Motor neuron (in vitro differentiated cells): Measurements from ENCODE around the gene DLGAP1. TPM values are rescaled to one million over a fixed set of nuclear protein-coding genes. Genes with fewer than 3 reads are reported as not detected.

Source experiments
- ATAC-seq, 8 experiments: fragments of 200-7000 bp; cut with Tn5 transposase; replicated peaks in 6 of 8; 2 replicates each; pipeline ENCODE4 v1.8.0; 2021; ENCODE audit warnings: mild to moderate bottlenecking in 8 of 8, moderate library complexity in 8 of 8
- H3K27ac ChIP-seq, 2 donors: fragments of 250-450 bp; sonication (Bioruptor Pico); 2 replicates each; pipeline ENCODE4 v1.9.0; 2021; ENCODE audit warnings: antibody characterized with exemption in 2 of 2, mild to moderate bottlenecking in 2 of 2, moderate library complexity in 1 of 2
- H3K4me1 ChIP-seq, 2 donors: fragments of 250-450 bp; sonication (Bioruptor Pico); replicated peaks in 1 of 2; 2 replicates each; pipeline ENCODE4 v1.6.1; 2021; ENCODE audit warnings: antibody characterized with exemption in 2 of 2, mild to moderate bottlenecking in 2 of 2, moderate library complexity in 1 of 2
- H3K4me3 ChIP-seq, 5 donors: fragments of 250-450 bp; sonication (Bioruptor Pico); 2 replicates each; pipeline ENCODE4 v1.9.0; 2021; ENCODE audit warnings: antibody characterized with exemption in 5 of 5, mild to moderate bottlenecking in 5 of 5, moderate library complexity in 4 of 5
- WGBS, 10 experiments: fragments of 450-650 bp; shearing (Covaris generic); methylation state at CpG; one replicate each; pipeline ENCODE4 v1.0.0; 2022; 5-methylcytosine and 5-hydroxymethylcytosine counted together
- in situ Hi-C, 9 experiments: fragments of 400-800 bp; cut with MboI; loops; one replicate each; pipeline ENCODE4 v1.15.0; 2021; ENCODE audit warnings: low sequenced_read_pairs in 9 of 9, low pct_unique_long_range_greater_than_20kb in 2 of 9; ENCODE audit not compliant: unreplicated experiment in 9 of 9
- total RNA-seq, 8 experiments: library from RNA; unstranded; fragments of 300-600 nt; gene quantifications; 2 replicates each; pipeline versions ENCODE4 v1.2.3 to v1.2.4, GENCODE V29; 2022

The DLGAP1 gene
- total RNA-seq, 8 experiments from 2014 or later, result 0.36 to 38.2 (median 16.6) TPM

DNA sequence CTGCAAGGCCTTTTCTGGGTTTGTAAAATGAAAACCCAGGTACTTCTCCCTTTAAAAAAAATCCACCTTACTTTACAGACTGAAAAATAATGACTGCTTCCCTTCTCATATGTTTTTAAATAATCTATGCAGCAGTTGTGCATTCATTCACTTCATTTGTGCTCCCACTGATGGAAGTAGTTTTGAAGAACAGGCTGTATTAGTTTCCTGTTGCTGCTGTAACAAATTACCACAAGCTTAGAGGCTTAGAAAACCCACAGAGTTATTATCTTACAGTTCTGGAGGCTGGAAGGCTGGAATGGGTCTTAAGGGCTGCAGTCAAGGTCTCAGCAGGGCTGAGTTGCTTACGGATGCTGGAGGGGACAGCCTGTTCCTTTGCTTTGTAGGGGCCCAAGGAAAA lies 670.2 kb downstream of the DLGAP1 start:
- 60 to 100% (median 82%) methylated on average over 1 of the region's 1 CpG; no CpG with 5 or more reads in 6 of the 10 experiments for WGBS, 10 experiments
- in situ Hi-C loops, result loop anchor here in 2 of 9 experiments (25.0 kb wide), 1 partner anchor 202 kb away; no protein-coding TSS in a partner anchor
- no peak overlapping the region for H3K4me3 ChIP-seq
- H3K4me1 ChIP-seq, result no peaks in the 10 kb centered on the region
- no peak overlapping the region for H3K27ac ChIP-seq
- ATAC-seq, result no peak

DNA sequence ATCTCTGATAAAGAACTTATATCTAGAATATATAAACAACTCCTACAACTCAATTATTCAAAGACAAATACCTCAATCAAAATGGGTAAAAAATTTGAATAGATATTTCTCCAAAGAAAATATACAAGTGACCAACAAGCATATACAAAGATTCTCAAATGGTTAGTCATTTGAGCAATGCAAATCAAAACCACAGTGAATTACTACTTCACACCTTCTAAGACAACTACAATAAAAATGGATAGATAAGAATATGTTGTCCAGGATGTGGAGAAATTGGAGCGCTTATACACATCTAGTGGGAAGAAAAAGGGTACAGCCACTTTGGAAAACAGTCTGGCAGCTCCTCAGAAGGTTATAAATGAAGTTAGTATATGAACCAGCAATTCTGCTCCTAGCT lies 672.2 kb downstream of the DLGAP1 start:
- no peak overlapping the region for H3K4me3 ChIP-seq
- WGBS, 10 experiments, result 58 to 100% (median 80%) methylated on average over 1 of the region's 1 CpG; no CpG with 5 or more reads in 3 of the 10 experiments
- in situ Hi-C loops, result loop anchor here in 2 of 9 experiments (25.0 kb wide), 1 partner anchor 204 kb away; no protein-coding TSS in a partner anchor
- peak in 2 of 8 experiments; percentile 27 to 39 for ATAC-seq
- H3K27ac ChIP-seq, result no peak overlapping the region
- no peaks in the 10 kb centered on the region for H3K4me1 ChIP-seq

DNA sequence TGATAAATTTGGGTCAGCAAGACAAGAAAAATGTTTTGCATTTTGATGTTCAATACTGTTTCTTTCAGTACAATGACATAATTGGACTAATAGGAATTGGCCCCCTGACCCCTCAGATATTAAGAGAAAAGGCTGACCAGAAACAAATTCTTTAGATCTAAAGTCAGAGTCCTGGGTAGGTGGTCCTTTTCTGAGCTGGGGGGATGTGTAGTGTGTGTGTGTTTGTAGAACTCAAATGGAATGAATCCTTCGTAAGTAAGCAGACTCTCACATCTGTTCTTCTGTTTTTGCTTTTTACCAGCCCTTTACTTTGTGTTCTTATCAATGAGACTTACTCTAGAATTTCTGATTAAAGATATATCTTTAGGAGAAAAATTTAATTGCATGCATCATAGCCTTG lies 677.4 kb downstream of the DLGAP1 start:
- ATAC-seq, result no peak
- Histone ChIP-seq H3K4me3 (no peak overlapping the region), H3K4me1 (no peaks in the 10 kb centered on the region), H3K27ac (no peak overlapping the region)
- in situ Hi-C loops, result loop anchor here in 3 of 9 experiments (10.0 to 25.0 kb wide), 2 partner anchors 87 to 210 kb away; no protein-coding TSS in a partner anchor
- WGBS, 10 experiments, result 20 to 100% (median 73%) methylated on average over 1 of the region's 1 CpG; no CpG with 5 or more reads in 6 of the 10 experiments

DNA sequence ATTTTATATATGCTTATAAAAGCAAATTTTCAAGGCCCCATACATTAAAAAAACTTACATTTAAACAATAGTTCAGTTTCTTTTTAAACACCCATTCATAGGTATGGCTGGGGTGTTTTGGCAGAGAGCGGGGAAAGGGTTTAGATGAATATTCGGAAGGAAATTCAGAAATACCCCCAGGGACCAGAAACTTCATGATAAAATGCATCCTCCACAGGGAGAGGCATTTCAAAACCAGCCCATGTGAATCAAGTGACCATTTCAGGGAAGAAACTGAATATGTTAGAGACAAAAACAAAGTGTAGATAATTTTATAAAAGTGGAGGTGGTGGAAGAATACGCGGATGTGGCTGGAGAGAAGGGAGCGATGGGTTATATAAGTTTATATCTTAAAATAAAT lies 678.0 kb downstream of the DLGAP1 start:
- in situ Hi-C loops, result loop anchor here in 3 of 9 experiments (10.0 to 25.0 kb wide), 2 partner anchors 88 to 210 kb away; no protein-coding TSS in a partner anchor
- no peaks in the 10 kb centered on the region for H3K4me1 ChIP-seq

DNA sequence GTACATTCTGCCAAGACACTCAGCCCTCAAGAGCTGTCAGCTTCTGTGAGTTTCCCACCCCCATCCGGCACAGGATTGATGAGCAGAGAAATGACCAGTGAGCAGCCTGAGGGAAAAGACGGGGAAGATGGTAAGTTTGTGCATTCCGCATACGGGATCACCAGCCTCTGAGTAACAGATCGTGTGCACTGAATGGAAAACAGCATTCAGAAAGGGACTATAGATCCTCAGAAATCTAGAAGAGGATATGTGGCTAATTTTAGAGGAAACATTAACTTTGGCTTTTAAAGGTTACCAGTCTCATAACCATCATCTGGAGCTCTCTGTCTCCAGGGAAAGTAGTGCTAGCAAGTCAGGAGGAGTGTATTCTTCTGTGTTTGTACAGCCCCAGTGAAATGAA lies 679.1 kb downstream of the DLGAP1 start:
- no peak for ATAC-seq
- H3K27ac ChIP-seq, result no peak overlapping the region

More for the DNA sequence above, 678.0 kb downstream of the DLGAP1 start:
- 73 to 100% (median 93%) methylated on average over 1 to 5 of the region's 5 CpGs for WGBS, 10 experiments
- peak in 3 of 8 experiments; percentile 46 to 67 (median 51) for ATAC-seq
- Histone ChIP-seq H3K4me3 (no peak overlapping the region), H3K27ac (no peak overlapping the region)

DNA sequence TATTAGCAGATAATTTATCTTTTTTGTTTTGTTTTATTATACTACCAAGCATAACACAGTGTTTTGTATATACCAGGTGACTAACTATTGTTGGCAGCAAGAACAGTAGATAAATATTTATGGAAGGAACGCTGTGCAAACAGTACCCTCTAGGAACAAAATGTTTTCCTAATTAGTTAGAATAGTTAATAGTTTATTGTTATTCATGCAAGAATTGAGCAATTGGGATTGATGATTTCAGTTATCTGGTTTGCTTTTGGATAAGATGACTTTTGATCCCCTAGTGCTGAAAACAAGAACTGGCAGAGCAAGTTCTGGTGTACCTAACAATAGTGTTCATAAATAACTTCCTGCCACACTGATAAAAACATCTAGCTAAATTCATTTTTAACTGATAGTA lies 681.8 kb downstream of the DLGAP1 start:
- 50 to 100% (median 79%) methylated on average over 1 of the region's 1 CpG; no CpG with 5 or more reads in 2 of the 10 experiments for WGBS, 10 experiments
- Histone ChIP-seq H3K4me3 (no peak overlapping the region), H3K27ac (no peak overlapping the region), H3K4me1 (peaks cover 0 to 3% of the 10 kb centered on the region in 2 donors)
- no peak for ATAC-seq
- in situ Hi-C loops, result loop anchor here in 2 of 9 experiments (10.0 to 25.0 kb wide), 2 partner anchors 91 to 1289 kb away; no protein-coding TSS in a partner anchor

More for the DNA sequence above, 679.1 kb downstream of the DLGAP1 start:
- no peak overlapping the region for H3K4me3 ChIP-seq
- in situ Hi-C loops, result loop anchor here in 3 of 9 experiments (10.0 to 25.0 kb wide), 2 partner anchors 89 to 211 kb away; no protein-coding TSS in a partner anchor
- 31 to 93% (median 68%) methylated on average over 2 to 5 of the region's 5 CpGs; no CpG with 5 or more reads in 1 of the 10 experiments for WGBS, 10 experiments
- peaks cover 0 to 3% of the 10 kb centered on the region in 2 donors for H3K4me1 ChIP-seq

DNA sequence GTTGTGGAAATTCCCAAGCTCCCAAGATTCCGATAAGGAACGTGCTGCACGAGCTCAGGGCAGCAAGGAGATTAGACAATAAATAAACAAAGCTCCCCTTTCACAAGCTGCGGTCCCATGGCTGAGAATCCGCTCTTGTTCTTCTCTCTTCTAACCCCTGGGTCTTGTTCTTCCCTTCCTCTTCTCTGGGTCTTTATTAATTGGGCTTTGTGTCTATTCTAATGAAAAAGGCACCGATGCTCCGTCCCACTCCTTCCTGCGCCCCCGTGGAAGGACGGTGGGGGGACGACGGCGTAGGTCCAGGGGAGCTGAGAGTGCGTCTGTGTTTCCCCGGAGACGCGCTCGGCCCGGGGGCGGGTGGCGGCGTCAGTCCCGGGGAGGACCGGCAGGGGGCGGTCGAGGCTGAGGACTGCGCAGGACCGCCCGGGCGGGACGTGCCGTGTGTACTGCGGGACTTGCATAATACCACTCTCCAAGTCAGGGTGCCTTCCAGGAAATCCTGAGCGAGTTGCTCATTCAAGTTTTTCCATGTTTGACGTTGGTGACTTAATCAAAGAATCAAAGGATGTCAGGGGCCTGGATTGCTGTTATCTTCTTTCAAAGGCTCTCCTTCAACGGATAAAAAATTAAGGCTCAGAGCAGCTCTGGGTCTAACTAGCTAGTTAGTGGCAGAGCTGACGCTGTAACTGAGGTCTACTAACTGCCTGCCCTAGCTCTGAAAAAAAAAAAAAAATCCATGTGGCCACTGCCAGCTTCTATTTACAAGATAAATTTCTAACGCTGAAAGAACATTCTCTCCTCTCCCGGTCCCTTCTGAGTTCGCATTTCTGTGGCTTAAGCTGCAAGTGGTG lies 683.8 kb downstream of the DLGAP1 start:
- in situ Hi-C loops, result loop anchor here in 2 of 9 experiments (10.0 to 25.0 kb wide), 2 partner anchors 93 to 1291 kb away; no protein-coding TSS in a partner anchor
- H3K4me1 ChIP-seq, result peaks cover 0 to 3% of the 10 kb centered on the region in 2 donors
- peak overlapping the region; percentile 19 to 35 (median 28) for H3K4me3 ChIP-seq
- WGBS, 10 experiments, result 0 to 20% (median 9%) methylated on average over 1 to 23 of the region's 40 CpGs
- H3K27ac ChIP-seq, result no peak overlapping the region
- peak; percentile 98 to 100 (median 99) for ATAC-seq

DNA sequence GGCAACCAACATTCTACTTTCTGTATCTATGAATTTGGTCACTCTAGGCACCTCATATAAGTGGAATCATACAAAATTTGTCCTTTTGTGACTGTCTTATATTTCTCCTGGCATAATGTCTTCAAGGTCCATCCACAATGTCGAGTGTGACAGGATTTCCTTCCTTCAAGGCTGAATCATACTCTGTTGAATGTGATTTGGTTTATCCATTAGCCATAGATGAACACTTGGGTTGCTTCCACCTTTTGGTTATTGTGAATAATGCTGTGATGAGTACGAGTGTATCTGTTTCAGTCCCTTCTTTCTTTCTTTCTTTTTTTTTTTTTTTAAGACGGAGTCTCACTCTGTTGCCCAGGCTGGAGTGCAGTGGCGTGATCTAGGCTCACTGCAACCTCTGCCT lies 693.8 kb downstream of the DLGAP1 start:
- Histone ChIP-seq H3K27ac (no peak overlapping the region), H3K4me3 (no peak overlapping the region), H3K4me1 (no peaks in the 10 kb centered on the region)
- in situ Hi-C loops, result loop anchor here in 1 of 9 experiments (25.0 kb wide), 1 partner anchor 1301 kb away; no protein-coding TSS in a partner anchor
- 61 to 100% (median 83%) methylated on average over 1 to 4 of the region's 4 CpGs; no CpG with 5 or more reads in 3 of the 10 experiments for WGBS, 10 experiments
- ATAC-seq, result no peak

DNA sequence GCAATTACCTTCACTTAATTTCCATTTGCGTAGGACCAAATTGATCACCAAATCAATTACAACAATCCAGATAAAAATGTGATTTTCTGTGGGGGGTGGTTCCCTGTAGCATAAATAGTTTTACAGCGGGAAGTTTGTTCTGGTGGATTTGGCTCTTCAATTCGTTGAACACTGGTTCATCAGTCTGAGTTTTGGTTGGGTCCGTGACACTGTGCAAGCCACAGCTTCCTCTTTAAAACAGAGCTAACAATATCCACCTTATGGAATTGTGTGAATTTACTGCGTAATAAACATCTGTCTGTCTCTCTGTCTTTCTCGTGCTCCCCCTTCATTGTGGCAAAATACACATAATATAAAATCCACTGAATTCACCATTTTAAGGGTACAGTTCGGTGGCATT lies 694.4 kb downstream of the DLGAP1 start:
- Histone ChIP-seq H3K4me1 (no peaks in the 10 kb centered on the region), H3K27ac (no peak overlapping the region), H3K4me3 (no peak overlapping the region)
- 42 to 100% (median 94%) methylated on average over 1 to 7 of the region's 7 CpGs; no CpG with 5 or more reads in 2 of the 10 experiments for WGBS, 10 experiments
- ATAC-seq, result no peak
- in situ Hi-C loops, result loop anchor here in 1 of 9 experiments (25.0 kb wide), 1 partner anchor 1302 kb away; no protein-coding TSS in a partner anchor

DNA sequence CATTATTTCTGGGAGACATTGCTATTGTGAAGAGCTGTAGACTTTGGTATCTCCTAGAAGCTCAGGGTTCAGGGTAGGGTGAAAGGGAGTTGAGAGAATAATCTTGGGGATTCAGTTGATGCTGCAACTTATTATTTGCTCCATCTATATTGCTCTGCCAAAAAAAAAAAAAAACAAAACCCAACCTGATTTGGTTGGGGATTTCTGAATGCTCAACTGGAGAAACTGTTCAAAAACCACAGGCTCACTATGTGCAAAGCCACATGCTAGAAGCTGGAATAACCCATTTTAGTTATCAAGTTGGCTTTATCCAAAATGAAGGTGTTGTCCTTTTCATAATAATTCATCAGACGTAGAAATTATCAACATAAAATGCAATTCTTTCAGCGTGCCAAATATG lies 696.0 kb downstream of the DLGAP1 start:
- in situ Hi-C loops, result loop anchor here in 1 of 9 experiments (25.0 kb wide), 1 partner anchor 1303 kb away; no protein-coding TSS in a partner anchor
- 40 to 92% (median 88%) methylated on average over 1 to 2 of the region's 2 CpGs; no CpG with 5 or more reads in 2 of the 10 experiments for WGBS, 10 experiments
- no peak overlapping the region for H3K27ac ChIP-seq
- H3K4me1 ChIP-seq, result no peaks in the 10 kb centered on the region
- ATAC-seq, result no peak
- no peak overlapping the region for H3K4me3 ChIP-seq

DNA sequence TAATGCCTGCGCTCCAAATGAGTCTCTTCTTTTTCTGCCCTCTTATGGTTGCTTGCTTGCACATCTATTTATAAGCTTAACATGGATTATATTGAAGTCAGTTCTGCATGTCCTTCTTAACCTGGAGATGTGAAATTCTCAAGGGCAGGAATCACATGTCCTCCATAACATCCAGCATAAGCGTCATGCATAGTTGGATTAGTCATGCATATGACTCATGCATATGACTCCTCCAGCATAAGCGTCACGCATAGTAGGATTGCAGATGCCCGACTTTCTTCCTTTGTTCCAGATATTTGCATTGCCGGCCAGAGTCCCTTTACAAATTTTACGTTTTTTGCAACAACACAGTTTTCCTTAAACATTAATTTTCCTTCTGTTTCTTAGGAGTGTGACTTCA lies 696.6 kb downstream of the DLGAP1 start:
- WGBS, 10 experiments, result 3 to 90% (median 76%) methylated on average over 2 to 7 of the region's 7 CpGs
- in situ Hi-C loops, result loop anchor here in 1 of 9 experiments (25.0 kb wide), 1 partner anchor 1304 kb away; no protein-coding TSS in a partner anchor
- no peaks in the 10 kb centered on the region for H3K4me1 ChIP-seq
- ATAC-seq, result peak in 3 of 8 experiments; percentile 94 to 99 (median 99)
- H3K4me3 ChIP-seq, result no peak overlapping the region
- no peak overlapping the region for H3K27ac ChIP-seq

DNA sequence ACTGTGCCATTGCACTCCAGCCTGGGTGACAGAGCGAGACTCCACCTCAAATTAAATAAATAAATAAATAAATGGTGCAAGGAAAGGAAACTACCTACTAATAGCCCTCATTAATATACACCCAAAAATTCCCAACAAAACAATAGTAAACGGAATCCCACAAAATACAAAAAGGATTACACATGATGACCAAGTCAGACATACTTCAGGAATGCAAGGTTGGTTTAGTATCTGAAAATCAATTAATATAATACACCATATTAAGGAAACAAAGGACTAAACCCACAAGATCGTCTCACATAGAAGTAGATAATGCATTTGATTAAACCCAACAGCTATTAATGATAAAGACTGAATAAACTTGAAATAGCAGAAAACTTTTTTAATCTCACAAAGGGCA lies 697.7 kb downstream of the DLGAP1 start:
- in situ Hi-C loops, result loop anchor here in 1 of 9 experiments (25.0 kb wide), 1 partner anchor 1305 kb away; no protein-coding TSS in a partner anchor
- Histone ChIP-seq H3K27ac (no peak overlapping the region), H3K4me1 (no peaks in the 10 kb centered on the region), H3K4me3 (no peak overlapping the region)
- ATAC-seq, result no peak
- WGBS, 10 experiments, result 36 to 100% (median 98%) methylated on average over 1 to 3 of the region's 3 CpGs
